Vagina (tissue), 2 donors: ENCODE results near the gene GRM7.

Experiments used
- CTCF ChIP-seq, 3 experiments: fragments of 450-650 bp in 2 of 3; fragments of 200-600 bp in 1 of 3; sonication (generic) in 1 of 3; IDR thresholded peaks; one replicate each; pipeline ENCODE4 v1.5.1; 2017 to 2019; ENCODE audit warnings: antibody characterized with exemption in 3 of 3, mild to moderate bottlenecking in 2 of 3, moderate library complexity in 2 of 3
- POLR2A ChIP-seq, 2 donors: fragments of 450-650 bp; IDR thresholded peaks; one replicate each; pipeline ENCODE4 v1.6.1; 2017; ENCODE audit warnings: antibody characterized with exemption in 2 of 2, mild to moderate bottlenecking in 2 of 2, moderate library complexity in 2 of 2
- POLR2AphosphoS5 ChIP-seq, 2 donors: sonication (generic); formaldehyde crosslinking; IDR thresholded peaks; one replicate each; pipeline ENCODE4 v1.9.0; 2017; ENCODE audit warnings: antibody characterized with exemption in 2 of 2, mild to moderate bottlenecking in 2 of 2, low read depth in 1 of 2; ENCODE audit not compliant: insufficient read depth in 1 of 2

DNA sequence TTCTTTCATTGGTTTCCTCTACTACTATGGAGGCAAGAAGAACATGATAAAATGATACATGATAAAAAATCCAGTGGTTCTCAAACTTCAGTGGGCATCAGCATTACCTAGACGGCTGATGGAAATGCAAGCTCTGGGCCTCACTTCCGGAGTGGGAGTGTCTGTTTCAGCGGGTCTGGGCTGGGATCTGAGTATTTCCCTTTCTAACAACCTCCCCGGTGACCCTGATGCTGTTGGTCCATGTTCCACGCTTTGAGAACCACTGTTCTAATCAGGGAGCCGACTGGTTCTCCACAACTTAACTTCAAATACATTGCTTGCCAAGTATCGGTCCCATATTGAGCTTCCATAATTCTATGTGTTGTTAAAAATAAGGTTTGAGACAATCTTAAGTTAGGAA, 928.4 kb downstream of the GRM7 start:
- TF ChIP-seq CTCF (IDR thresholded peaks at IDR 0.05) (no peak), POLR2AphosphoS5 (IDR thresholded peaks at IDR 0.05; ENCODE audit: insufficient read depth in 1 of 2, low read depth in 1 of 2) (no peak), POLR2A (IDR thresholded peaks at IDR 0.05) (no peak)
